ENCODE measurements around the gene ZP3.
"Not testable (repeated sequence)": the region's sequence is repeated elsewhere in the genome, so short reads cannot be mapped to it uniquely, and the experiment has no call there.

Gene ZP3

GRCh38 chr7:76487969-76488368 is 63.2 kb downstream of the ZP3 start:
- not testable (repeated sequence) for DNase-seq
